Choroid plexus epithelial cell (primary cell): ENCODE results near the gene CDHR5.

Experiments used
- DNase-seq: peaks from one replicate; pipeline ENCODE4 v3.0.0-alpha.2; 2010; ENCODE audit warnings: low read depth
- H3K4me3 ChIP-seq: 2 replicates; pipeline ENCODE4 v1.5.1; 2011; ENCODE audit warnings: low read depth, mild to moderate bottlenecking, control low read depth, low read length, moderate library complexity
- TF ChIP-seq, protein P1 (sequence below): conservative IDR thresholded peaks from 2 replicates; pipeline ENCODE4 v1.5.1; 2011; ENCODE audit warnings: low read depth, mild to moderate bottlenecking, control low read depth, inconsistent platforms, low read length, moderate library complexity

Gene CDHR5

DNA sequence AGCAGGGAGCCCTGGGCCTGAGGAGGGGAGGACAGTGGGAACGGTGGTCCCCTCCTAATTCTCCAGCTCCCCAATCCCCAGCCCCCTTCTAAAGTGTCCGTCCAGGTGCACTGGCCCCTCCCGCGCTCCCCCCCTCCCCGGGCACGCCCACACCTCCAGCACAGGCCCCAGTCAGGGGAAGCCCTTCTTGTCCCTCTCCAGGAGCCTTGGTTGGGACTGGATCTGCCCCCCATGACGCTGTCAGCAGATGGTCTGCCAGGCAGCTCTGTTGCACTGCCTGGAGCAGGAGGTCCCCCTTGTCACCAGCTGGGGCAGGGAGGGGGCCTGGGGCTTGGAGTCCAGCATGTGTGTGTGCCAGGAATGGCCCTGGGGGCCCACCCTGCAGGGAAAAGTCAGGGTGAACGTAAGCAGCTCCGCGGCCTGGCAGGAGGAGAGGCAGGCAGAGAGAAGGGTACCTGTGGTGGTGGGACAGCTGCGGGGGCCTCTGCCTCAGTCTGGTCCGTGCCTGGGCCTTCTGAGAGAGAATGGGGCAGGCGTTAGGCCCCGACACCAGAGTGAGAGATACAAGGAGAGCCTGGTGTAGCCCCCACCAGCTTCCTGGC is 10.6 kb downstream of the CDHR5 start:
- TF ChIP-seq, protein P1, sequence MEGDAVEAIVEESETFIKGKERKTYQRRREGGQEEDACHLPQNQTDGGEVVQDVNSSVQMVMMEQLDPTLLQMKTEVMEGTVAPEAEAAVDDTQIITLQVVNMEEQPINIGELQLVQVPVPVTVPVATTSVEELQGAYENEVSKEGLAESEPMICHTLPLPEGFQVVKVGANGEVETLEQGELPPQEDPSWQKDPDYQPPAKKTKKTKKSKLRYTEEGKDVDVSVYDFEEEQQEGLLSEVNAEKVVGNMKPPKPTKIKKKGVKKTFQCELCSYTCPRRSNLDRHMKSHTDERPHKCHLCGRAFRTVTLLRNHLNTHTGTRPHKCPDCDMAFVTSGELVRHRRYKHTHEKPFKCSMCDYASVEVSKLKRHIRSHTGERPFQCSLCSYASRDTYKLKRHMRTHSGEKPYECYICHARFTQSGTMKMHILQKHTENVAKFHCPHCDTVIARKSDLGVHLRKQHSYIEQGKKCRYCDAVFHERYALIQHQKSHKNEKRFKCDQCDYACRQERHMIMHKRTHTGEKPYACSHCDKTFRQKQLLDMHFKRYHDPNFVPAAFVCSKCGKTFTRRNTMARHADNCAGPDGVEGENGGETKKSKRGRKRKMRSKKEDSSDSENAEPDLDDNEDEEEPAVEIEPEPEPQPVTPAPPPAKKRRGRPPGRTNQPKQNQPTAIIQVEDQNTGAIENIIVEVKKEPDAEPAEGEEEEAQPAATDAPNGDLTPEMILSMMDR = no peak
- no peak for DNase-seq
- H3K4me3 ChIP-seq = no peak overlapping the region

DNA sequence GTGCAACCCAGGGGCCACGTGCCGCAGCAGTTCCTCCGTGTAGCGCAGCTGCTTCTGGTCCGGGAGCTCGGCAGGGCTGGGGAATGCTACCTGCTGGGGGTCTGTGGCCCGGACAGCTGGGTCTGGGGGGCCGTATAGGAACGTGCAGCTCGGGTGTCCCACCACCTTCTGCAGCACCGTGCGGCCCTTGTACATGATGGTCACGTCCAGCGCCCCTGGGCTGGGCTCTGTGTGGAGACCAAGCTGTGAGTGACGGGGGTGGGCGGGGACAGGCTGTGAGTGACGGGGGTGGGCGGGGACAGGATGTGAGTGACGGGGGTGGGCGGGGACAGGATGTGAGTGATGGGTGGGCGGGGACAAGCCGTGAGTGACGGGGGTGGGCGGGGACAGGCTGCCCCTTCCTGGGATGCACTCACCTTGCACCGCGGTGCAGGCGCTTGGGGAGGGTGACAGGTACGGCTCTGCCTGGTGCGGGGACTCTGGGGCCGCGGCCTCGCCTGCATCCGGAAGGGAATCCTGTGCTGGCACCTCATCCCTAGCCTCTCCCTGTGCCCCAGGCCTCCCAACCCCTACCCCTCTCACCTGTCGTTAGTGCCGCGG is 11.3 kb downstream of the CDHR5 start:
- peak; percentile 76 for DNase-seq
- TF ChIP-seq, protein P1 = no peak
- H3K4me3 ChIP-seq = no peak overlapping the region

DNA sequence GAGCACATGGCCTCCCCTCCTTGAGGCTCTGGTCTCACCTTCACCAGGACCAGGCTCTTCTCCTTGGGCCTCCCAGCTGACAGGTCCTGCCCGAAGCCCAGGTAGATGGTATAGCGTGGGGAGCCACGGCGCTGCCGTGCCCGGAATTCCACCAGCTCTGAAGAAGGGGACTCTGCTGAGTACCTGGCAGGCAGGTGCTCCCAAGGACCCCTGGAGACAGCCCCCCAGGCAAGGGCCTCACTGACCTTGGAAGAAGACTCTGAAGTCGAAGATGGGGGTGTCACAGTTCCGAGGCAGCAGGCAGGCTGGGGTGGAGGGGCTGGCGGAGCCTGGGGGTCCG is 11.8 kb downstream of the CDHR5 start:
- DNase-seq = no peak
- TF ChIP-seq, protein P1 = no peak
- no peak overlapping the region for H3K4me3 ChIP-seq

DNA sequence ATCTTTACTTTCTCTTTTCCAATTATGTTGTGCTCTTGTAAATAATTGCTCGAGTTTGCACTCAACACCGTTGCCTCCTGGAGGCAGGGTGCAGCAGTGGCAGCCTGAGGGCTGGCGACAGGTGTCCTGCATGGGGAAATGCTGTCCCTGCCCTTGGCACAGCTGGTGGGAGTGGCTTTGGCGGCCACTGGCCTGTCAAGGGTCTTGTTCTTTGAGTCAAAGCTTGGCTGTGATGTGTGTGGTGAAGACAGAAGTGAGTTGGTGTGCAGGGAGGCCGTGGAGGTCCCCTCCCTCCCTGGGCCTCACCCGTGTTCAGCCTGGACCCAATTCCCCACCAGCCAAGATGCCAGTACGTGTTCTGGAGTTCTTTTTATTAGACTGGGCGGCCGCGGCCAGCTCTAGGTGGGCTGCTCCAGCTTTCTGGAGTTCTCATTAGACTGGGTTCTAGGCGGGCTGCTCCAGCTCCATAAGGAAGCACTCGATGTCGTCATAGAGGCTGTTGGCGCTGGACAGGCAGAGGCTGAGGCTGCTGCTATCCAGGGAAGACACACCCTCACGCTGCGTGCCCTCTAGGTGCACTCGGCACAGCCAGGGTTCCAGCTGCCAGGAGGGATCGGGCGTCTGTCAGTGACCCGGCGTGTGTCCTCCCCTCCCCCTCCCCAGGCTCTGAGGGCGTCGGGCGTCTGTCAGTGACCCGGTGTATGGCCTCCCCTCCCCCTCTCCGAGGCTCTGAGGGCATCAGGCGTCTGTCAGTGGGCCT is 12.4 kb downstream of the CDHR5 start:
- no peak overlapping the region for H3K4me3 ChIP-seq
- TF ChIP-seq, protein P1 = peak; percentile 51
- DNase-seq = peak; percentile 38

DNA sequence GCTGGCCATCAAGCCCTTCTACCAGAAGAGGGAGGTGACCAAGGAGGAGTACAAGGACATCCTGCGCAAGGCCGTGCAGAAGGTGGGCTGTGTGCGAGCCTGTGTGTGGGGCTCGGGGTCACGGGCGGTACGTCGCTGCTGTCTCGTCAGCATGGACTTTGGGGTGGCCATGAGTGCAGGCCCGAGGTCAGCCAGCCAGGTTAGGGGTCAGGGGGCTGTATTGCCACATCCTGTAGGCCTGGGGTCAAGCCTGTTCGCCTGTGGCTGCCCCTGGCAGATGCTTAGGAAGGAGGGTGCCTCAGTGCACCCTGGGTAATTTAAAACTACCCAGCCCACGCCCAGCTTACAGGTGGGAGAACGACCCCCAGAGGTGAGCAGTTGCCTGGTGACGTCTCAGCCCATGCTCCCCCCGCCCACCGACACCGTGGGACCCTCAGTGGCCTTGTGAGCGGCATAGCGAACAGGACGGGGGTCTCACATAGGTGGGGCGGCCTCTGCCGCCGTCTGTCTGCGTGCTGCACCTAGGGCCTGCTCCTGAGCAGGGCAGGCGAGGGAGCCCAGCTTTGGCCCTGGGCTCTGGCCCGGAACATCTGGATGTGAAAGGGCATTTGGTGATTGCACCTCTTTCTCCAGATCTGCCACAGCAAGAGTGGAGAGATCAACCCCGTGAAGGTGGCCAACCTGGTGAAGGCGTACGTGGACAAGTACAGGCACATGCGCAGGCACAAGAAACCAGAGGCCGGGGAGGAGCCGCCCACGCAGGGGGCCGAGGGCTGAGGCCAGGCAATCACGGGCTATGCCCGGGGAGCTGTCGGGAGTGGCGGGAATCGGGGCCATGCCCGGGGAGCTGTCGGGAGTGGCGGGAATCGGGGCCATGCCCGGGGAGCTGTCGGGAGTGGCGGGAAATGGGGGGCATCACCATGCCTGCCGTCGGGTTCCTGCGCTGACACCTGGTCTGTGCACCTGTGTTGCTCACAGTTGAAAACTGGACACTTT is 13.5 kb downstream of the CDHR5 start:
- no peak for DNase-seq
- TF ChIP-seq, protein P1 = no peak
- no peak overlapping the region for H3K4me3 ChIP-seq

DNA sequence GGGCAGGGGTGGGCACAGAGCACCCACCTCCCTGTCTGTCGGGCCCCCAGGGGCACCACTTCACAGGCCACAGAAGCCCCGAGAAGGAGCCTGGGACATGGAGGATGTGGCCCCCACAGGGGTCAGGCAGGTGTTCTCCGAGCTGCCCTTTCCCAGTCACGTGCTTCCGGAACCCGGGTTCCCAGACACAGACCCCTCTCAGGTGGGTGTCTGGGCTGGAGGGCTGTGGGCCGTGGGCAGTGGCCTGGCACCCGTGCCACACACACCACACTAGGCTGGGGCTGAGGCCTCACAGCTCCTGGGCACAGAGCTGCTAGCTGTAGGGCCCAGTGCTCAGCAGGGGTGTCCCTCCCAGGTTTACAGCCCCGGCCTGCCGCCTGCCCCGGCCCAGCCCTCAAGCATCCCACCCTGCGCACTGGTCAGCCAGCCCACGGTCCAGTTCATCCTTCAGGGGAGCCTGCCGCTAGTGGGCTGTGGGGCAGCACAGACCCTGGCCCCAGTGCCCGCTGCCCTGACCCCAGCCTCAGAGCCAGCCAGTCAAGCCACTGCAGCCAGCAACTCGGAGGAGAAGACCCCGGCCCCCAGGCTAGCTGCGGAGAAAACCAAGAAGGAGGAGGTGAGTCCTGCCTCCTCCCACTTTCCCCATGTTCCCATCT is 14.5 kb downstream of the CDHR5 start:
- no peak for DNase-seq
- no peak overlapping the region for H3K4me3 ChIP-seq
- TF ChIP-seq, protein P1 = no peak
